ENCODE measurements around the gene PRKN.

DNA sequence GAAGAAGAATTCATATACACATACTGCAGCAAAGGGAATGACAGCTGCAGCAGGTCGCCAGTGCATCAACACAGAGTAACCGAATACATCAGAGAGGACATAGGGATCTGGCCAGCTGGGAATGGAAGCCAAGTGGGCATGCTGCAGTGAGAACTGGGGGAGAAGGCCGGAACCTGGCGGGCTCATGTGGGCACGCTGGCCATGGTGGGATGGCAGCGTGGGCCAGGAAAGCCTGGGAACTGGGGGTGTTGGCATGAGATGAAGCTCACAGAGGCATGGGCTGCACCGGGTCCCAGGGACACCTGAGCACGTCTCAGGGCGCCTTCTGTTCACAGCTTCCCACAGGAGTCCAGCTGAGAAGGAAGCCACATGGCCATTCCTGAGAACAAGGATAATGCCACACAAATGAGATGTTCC lies 1314.2 kb downstream of the PRKN start:
- no peak for TF ChIP-seq POLR2A (IDR thresholded peaks at IDR 0.05; ENCODE audit: low read length)
- no peak for TF ChIP-seq GATA1 (IDR thresholded peaks at IDR 0.05; ENCODE audit: low read depth, low read length)
